Neural cell (in vitro differentiated cells): ENCODE data around the gene ABL2. TPM values are rescaled to one million over a fixed set of nuclear protein-coding genes. Genes with fewer than 3 reads are reported as not detected.

Experiments used
- H2AFZ ChIP-seq: fragments of 200-600, 300-800 bp; sonication (generic), shearing (Covaris generic); 2 replicates; pipeline ENCODE4 v1.6.0; 2014; ENCODE audit warnings: low read depth, mild to moderate bottlenecking, antibody characterized with exemption, low read length, moderate library complexity
- H3F3A ChIP-seq: fragments of 200-600 bp; shearing (Covaris generic); 2 replicates; pipeline ENCODE4 v1.6.1; 2016; ENCODE audit warnings: mild to moderate bottlenecking, moderate library complexity, mixed read lengths, antibody characterized with exemption, low read length; ENCODE audit not compliant: insufficient read depth, poor library complexity, severe bottlenecking
- H3K27ac ChIP-seq: fragments of 200-600, 300-800 bp; sonication (generic), shearing (Covaris generic); 2 replicates; pipeline ENCODE4 v1.5.1; 2014; ENCODE audit warnings: mild to moderate bottlenecking, low read length, moderate library complexity
- H3K27me3 ChIP-seq: fragments of 300-800, 200-600 bp; sonication (generic), shearing (Covaris generic); 2 replicates; pipeline ENCODE4 v1.6.0; 2014; ENCODE audit warnings: mild to moderate bottlenecking, low read depth, low read length, moderate library complexity; ENCODE audit not compliant: insufficient read depth
- H3K36me3 ChIP-seq: fragments of 300-800, 200-600 bp; sonication (generic), shearing (Covaris generic); 2 replicates; pipeline ENCODE4 v1.5.1; 2014; ENCODE audit warnings: mild to moderate bottlenecking, antibody characterized with exemption, low read length, moderate library complexity; ENCODE audit not compliant: insufficient read depth
- H3K4me2 ChIP-seq: fragments of 300-800, 200-600 bp; sonication (generic), shearing (Covaris generic); 2 replicates; pipeline ENCODE4 v1.6.0; 2014; ENCODE audit warnings: mild to moderate bottlenecking, low read length
- H3K4me3 ChIP-seq: fragments of 300-800, 200-600 bp; sonication (generic), shearing (Covaris generic); 2 replicates; pipeline ENCODE4 v1.5.1; 2014; ENCODE audit warnings: mild to moderate bottlenecking, low read length, moderate library complexity
- H3K79me2 ChIP-seq: fragments of 200-600 bp; shearing (Covaris generic); replicated peaks from 2 replicates; pipeline ENCODE4 v1.6.0; 2014; ENCODE audit warnings: mild to moderate bottlenecking, low read length, moderate library complexity; ENCODE audit not compliant: insufficient read depth
- H3K9ac ChIP-seq: fragments of 300-800, 200-600 bp; sonication (generic), shearing (Covaris generic); 2 replicates; pipeline ENCODE4 v1.6.1; 2016; ENCODE audit warnings: mild to moderate bottlenecking, low read length, mixed read lengths
- H3K9me2 ChIP-seq: fragments of 200-600 bp; shearing (Covaris generic); 2 replicates; pipeline ENCODE4 v1.6.1; 2016; ENCODE audit warnings: mild to moderate bottlenecking, low read length, mixed read lengths; ENCODE audit not compliant: insufficient read depth
- H3K9me3 ChIP-seq: fragments of 200-600, 300-800 bp; sonication (generic), shearing (Covaris generic); 2 replicates; pipeline ENCODE4 v1.6.1; 2016; ENCODE audit warnings: mild to moderate bottlenecking, mixed run types, low read length, moderate library complexity, mixed read lengths
- H4K20me1 ChIP-seq: fragments of 200-600 bp; shearing (Covaris generic); 2 replicates; pipeline ENCODE4 v1.6.1; 2016; ENCODE audit warnings: mild to moderate bottlenecking, mixed run types; ENCODE audit not compliant: insufficient read depth
- CTCF ChIP-seq: fragments of 450-650 bp; IDR thresholded peaks from 2 replicates; pipeline ENCODE4 v1.5.1; 2014; ENCODE audit warnings: antibody characterized with exemption, mild to moderate bottlenecking, moderate library complexity; ENCODE audit not compliant: poor library complexity, severe bottlenecking
- EP300 ChIP-seq: fragments of 450-650 bp; conservative IDR thresholded peaks from 2 replicates; pipeline ENCODE4 v1.6.1; 2014; ENCODE audit warnings: antibody characterized with exemption, mild to moderate bottlenecking, moderate library complexity; ENCODE audit not compliant: poor library complexity, severe bottlenecking
- EZH2 ChIP-seq: fragments of 200-600, 300-800 bp; shearing (Covaris generic), sonication (generic); IDR thresholded peaks from 2 replicates; pipeline ENCODE4 v1.6.1; 2014; ENCODE audit warnings: antibody characterized with exemption, low read length, borderline replicate concordance, mild to moderate bottlenecking; ENCODE audit not compliant: insufficient read depth, poor library complexity, severe bottlenecking
- MXI1 ChIP-seq: fragments of 450-650 bp; conservative IDR thresholded peaks from 2 replicates; pipeline ENCODE4 v1.6.1; 2014; ENCODE audit warnings: antibody characterized with exemption, mild to moderate bottlenecking; ENCODE audit not compliant: poor library complexity, severe bottlenecking
- POLR2AphosphoS5 ChIP-seq: IDR thresholded peaks from 2 replicates; pipeline ENCODE4 v1.6.1; 2012
- RAD21 ChIP-seq: fragments of 450-650 bp; conservative IDR thresholded peaks from 2 replicates; pipeline ENCODE4 v1.6.1; 2014; ENCODE audit warnings: antibody characterized with exemption, mild to moderate bottlenecking, moderate library complexity
- REST ChIP-seq: IDR thresholded peaks from 2 replicates; pipeline ENCODE4 v1.6.1; 2012; ENCODE audit warnings: borderline replicate concordance
- SMC3 ChIP-seq: fragments of 450-650 bp; conservative IDR thresholded peaks from 2 replicates; pipeline ENCODE4 v1.6.1; 2014; ENCODE audit warnings: antibody characterized with exemption, mild to moderate bottlenecking, moderate library complexity; ENCODE audit not compliant: poor library complexity
- TAF1 ChIP-seq: IDR thresholded peaks from 2 replicates; pipeline ENCODE4 v1.6.1; 2012; ENCODE audit warnings: low read depth
- polyA plus RNA-seq: library from polyadenylated mRNA; depleted of rRNA; stranded (reverse); fragments of >200 nt; gene quantifications from 2 replicates; pipeline ENCODE4 v1.2.3, GENCODE V29; 2014

ABL2 gene
- polyA plus RNA-seq, 1 donor from 2014 or later = 9.8 TPM

GRCh38 chr1:179061360-179062282 lies 167.9 kb downstream of the ABL2 start:
- Histone ChIP-seq H3K9me3 (no peaks in the 10 kb centered on the region), H3K79me2 (no peaks in the 10 kb centered on the region), H3K27ac (no peak overlapping the region), H3F3A (no peaks in the 10 kb centered on the region), H3K9me2 (no peaks in the 10 kb centered on the region), H2AFZ (no peak overlapping the region), H3K4me3 (no peak overlapping the region), H3K4me2 (no peak overlapping the region), H3K36me3 (no peaks in the 10 kb centered on the region), H4K20me1 (no peaks in the 10 kb centered on the region), H3K9ac (no peak overlapping the region), H3K27me3 (no peaks in the 10 kb centered on the region)
- TF ChIP-seq SMC3 (no peak), CTCF (no peak), EZH2 (no peak), POLR2AphosphoS5 (no peak)

- no peak overlapping the region for H3K27ac ChIP-seq
- no peaks in the 10 kb centered on the region for H4K20me1 ChIP-seq
- H3K4me2 ChIP-seq = no peak overlapping the region
- H3K27me3 ChIP-seq = no peaks in the 10 kb centered on the region
- no peaks in the 10 kb centered on the region for H3K36me3 ChIP-seq
- no peak for TF ChIP-seq TAF1
- TF ChIP-seq EZH2 = no peak
- no peak for TF ChIP-seq POLR2AphosphoS5
- no peak for TF ChIP-seq SMC3
- TF ChIP-seq RAD21 = no peak
- TF ChIP-seq MXI1 = no peak
- no peaks in the 10 kb centered on the region for H3K9me3 ChIP-seq
- no peak overlapping the region for H3K9ac ChIP-seq
- H3K4me3 ChIP-seq = no peak overlapping the region
- H2AFZ ChIP-seq = no peak overlapping the region
- no peaks in the 10 kb centered on the region for H3K79me2 ChIP-seq
- H3K9me2 ChIP-seq = no peaks in the 10 kb centered on the region
- no peaks in the 10 kb centered on the region for H3F3A ChIP-seq
Measured at GRCh38 chr1:179058487-179059483, 170.7 kb downstream of the ABL2 start.

GRCh38 chr1:179055937-179056336 lies 173.5 kb downstream of the ABL2 start:
- Histone ChIP-seq H3K9me2 (no peaks in the 10 kb centered on the region), H3K9ac (no peak overlapping the region), H3K9me3 (no peaks in the 10 kb centered on the region), H3K79me2 (no peaks in the 10 kb centered on the region), H3F3A (no peaks in the 10 kb centered on the region), H2AFZ (no peak overlapping the region), H3K27ac (no peak overlapping the region), H3K4me3 (no peak overlapping the region), H3K27me3 (no peaks in the 10 kb centered on the region), H4K20me1 (no peaks in the 10 kb centered on the region), H3K36me3 (no peaks in the 10 kb centered on the region), H3K4me2 (no peak overlapping the region)
- TF ChIP-seq TAF1 (no peak), RAD21 (no peak), EZH2 (no peak), MXI1 (no peak), POLR2AphosphoS5 (no peak), REST (no peak), SMC3 (no peak), EP300 (no peak), CTCF (no peak)
